HG03378 (cell line): ENCODE results near the gene SLC22A23.

ENCODE experiments used
- ATAC-seq: cut with Tn5 transposase; IDR thresholded peaks from one replicate; pipeline ENCODE4 v1.9.1; 2021; ENCODE audit warnings: mild to moderate bottlenecking, moderate library complexity; ENCODE audit not compliant: unreplicated experiment

Gene SLC22A23

DNA sequence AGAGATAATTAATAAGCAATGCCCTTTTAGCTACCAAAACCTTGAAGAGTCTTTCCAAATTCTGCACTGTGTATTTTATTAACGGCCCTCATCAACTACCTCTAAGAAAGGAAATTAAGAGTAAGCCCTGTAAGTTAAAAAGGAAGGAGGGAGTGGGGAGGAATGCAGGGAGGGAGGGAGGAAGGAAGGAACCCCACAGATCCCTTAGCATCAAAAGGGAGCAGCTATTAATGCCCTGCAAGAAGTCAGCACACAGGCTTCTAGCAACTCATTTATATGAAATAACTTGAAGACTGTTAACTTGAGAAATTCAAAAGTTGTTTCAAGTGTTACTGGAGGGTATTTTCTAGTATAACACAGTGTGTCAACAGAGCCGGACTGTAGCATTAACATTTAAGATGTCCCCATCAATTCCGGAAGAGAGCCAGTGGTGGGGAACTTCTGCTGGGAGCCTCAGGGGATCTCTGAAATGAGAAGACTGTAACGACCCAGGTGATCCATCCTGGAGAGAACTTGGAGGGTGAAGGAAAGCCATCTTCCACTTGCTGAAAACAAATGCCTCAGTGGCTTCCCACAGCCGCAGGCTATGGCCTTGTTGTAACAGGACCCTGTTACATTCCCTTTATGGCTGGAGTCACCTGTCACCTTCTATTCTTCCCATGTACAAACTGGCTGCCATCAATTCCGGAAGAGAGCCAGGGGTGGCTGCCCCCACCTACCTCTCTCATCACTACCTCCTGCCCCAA lies 33.2 kb downstream of the SLC22A23 start:
- ATAC-seq, result no peak

DNA sequence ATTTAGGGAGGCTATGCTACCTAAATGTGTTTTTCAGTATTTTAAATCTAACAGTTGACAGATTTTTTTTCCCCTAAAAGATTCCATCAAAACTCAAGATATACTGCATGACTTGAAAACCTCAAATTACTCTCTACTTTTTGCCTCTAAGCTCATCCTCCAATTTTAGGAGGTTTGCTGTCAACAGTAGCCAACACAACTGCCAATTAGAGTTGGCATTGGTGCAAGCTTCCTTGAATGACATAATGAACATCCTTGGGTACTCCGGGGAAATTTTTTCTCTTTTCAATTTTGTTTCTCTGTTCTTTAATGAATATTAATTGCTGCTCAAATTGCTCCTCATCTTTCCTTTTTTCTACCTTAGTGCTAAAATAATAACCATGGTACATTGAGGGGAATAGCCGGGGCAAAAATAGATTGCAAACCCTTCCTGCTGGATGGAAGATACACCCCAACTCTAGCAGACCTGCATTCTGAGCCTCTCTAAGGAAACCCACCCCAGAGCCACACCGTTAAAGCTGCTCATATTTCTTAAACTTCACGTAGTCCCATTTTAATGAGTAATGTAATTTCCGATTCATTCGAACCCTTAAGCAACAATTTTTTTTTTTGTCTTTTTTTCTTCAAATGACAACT lies 34.3 kb downstream of the SLC22A23 start:
- no peak for ATAC-seq

DNA sequence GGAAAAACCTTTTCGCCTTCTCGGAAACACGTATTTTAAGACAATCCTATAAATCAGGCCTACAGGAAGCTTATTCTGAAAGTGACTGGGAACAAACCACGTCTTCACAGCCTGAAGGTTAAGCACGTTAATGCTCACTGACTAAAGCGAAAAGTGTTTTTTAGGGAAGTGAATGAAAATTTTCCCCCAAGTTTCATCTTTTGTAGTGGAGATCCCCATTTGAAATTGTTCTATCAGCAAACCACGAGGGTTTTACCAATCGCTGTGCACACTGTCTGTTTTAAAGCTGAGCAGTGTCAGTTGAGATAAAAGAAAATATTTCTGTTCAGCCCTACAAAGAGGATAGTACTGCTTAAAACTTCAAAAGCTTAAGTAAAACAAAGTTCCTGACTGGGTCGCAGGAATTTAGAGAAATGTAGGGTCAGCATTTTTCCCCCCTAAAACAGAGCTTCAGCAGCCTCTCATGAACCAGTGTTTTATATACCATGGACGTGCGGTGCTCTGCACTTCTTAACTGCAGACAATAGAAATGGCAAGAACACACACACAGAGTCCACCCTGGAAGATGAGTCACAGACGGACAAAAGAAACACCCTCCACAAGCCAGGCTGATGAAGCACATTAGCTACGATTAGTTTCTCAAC lies 34.9 kb downstream of the SLC22A23 start:
- no peak for ATAC-seq

DNA sequence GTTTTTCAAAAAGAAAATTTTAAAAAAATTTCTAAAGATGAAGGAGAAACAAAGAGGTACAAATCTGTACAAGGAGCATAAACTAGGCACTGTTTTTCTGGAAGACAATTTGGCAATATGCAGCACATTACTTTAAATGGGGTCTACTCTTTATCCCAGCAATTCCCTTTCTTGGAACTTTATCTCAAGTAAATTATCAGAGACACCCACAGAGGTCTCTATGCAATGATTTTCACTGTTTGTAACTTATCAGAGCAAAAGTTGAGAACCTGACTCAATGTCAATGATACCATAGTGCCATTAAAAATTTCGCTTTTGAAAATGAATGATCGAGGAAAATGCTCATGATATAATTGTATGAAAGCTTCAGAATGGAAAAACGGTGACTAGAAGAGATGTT lies 35.7 kb downstream of the SLC22A23 start:
- no peak for ATAC-seq

DNA sequence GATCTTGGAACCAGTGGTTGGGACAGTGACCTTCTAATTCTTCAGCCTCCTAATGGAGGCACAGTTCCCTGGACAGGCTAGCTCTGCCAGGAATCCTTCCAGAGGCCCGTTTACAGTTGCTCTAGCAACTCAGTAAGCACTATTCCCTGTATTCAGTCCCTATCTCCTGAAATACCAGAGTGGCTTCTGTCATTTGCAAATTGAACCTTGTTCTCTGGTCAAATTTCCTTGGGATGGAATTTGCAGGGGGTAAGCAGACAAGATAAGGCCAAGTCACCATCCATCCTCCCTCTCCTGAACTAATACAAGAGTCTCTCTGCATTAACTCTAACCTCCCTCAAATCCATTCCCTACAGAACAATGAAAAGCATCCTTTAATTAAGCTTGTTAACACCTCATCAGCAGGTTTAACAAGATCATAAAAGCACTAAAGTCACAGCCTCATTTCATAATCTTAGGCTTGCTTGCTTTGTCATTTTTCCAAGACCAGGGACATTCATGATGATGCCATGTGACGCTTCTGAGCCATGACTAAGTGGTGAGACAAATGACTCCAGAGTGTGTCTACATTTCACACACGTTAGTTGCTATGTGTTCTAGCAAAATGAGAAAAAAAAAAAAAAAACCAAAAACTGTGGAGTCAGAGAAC lies 37.1 kb downstream of the SLC22A23 start:
- ATAC-seq, result no peak

DNA sequence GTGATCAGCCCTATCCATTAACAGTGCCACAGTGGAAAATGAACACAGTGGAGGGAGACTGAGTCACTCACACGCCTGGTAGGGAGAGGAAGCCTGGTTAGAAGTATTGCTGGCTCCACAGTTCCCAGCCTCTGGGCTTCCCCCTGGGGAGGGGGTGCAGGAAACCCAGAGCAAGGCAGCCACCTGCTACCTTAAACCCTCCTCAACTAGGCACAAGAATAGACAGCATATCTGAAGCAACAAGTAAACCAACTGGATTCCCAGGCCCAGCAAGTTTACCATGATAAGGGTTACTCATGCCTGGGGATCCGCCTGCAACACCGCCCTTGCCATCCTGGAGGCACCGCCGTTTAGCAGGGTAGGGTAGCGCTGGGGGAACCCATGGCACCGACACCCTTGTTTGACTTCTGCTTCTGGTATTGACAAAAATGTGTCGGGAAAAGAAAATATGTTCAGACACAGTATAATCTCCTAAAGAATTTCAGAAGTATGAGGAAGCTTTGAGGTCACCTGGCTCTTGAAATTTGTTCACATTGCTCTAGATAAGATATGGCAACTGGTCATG lies 38.3 kb downstream of the SLC22A23 start:
- no peak for ATAC-seq

DNA sequence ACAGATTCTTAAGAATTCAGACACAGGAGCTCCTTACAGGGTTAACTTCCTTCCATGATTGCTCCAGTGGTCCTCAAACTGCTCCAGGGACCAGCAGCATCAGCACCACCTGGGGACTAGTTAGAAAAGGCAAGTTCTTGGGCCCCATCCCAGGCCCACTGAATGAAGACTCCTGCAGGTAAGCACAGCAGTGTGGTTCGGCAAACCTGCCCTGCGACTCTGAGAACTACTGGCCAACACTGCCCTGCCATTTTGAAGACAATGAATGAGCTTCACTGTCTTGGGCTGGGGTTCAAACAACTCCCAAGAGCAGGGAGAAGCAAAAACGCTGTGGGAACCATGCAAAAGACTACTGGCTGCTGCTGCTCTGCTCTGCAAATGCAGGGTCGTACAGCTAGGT lies 39.4 kb downstream of the SLC22A23 start:
- ATAC-seq, result no peak

DNA sequence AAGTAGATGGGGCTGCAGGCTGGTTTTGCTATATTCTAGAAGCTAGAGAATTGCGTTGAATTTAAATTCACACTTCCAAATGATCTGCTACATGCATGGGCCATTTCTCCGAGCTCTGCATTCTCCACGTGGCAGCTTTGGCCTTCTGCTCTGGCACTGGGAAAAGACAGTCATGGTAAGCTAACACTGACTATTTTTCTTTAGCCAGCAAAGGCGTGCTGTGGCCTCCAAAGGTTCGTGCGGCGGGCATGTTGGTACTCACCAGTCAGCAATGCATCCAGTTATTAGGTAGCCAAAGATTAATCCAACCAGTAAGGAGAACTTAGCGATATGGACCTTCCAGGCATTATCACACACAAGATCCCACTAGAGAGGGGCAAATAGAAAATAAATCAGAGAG lies 41.4 kb downstream of the SLC22A23 start:
- ATAC-seq, result no peak

DNA sequence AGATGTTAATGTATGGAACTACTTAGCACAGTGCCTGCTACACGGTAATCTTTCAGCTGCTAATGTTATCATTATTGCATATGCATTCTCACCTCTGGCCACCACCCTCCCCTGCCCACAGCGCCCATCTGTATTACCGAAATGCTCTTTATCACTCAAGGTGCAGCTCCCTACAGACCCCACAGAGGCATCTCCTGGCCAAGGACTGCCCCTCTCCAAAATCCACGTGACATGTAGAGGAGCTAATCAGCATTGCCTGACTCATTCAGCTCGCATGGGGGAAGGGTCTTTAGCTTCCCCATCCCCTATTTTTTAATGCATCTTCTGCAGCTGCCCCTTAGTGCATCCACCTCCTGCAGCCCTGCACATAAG lies 41.8 kb downstream of the SLC22A23 start:
- no peak for ATAC-seq

DNA sequence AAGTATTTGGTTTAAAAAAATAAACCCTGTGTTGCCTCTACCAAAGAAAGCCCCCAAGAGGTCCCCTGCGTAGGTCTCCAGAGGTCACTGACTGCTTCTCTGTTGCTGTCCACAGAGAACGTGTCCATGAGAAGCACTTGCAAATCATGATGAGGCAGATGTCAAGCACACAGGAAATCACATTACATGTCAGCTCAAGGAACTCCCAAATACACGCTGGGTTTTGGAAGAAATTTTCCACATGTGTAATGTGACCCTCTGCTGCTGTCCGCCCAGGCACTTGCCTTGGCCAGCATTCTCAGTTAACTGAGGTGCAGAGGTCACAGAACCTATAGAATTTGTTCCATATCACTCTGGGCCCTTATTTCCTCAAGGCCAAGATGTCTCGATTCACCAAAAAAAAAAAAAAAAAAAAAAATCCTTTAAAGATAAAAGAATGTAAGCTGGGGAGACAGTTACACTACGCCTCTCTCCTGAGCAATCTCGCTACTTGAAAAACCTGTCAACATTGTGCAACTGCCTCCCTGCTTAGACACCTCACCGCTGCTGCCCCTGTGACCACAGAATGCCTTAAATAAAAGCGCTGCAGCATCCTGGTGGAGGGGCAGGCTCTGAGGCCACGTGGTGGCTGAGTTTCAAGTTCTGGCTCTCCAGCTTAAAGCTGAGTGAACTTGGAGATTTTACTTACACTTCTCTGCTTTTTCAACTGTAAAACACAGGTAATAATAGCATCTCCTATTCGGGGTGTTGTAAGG lies 42.3 kb downstream of the SLC22A23 start:
- ATAC-seq, result no peak

DNA sequence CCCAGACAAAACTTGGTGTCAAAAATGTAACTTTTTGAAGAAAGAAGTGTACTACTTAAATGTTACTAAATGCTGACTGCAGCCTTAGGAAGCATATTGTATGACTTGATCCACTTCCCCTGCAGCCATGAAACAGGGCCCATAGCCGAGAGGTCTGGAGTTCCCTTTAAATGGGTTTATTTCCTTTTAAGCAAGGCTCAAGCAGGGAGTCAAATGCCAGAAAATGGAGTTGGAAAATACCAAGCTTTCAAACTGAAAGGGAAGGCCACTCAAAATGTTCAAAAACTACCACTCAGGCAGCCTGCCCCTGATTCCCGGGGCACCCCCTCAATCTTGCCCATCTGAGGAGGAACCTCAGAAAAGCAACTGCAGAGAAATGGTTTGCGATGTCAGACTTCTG lies 43.3 kb downstream of the SLC22A23 start:
- no peak for ATAC-seq

DNA sequence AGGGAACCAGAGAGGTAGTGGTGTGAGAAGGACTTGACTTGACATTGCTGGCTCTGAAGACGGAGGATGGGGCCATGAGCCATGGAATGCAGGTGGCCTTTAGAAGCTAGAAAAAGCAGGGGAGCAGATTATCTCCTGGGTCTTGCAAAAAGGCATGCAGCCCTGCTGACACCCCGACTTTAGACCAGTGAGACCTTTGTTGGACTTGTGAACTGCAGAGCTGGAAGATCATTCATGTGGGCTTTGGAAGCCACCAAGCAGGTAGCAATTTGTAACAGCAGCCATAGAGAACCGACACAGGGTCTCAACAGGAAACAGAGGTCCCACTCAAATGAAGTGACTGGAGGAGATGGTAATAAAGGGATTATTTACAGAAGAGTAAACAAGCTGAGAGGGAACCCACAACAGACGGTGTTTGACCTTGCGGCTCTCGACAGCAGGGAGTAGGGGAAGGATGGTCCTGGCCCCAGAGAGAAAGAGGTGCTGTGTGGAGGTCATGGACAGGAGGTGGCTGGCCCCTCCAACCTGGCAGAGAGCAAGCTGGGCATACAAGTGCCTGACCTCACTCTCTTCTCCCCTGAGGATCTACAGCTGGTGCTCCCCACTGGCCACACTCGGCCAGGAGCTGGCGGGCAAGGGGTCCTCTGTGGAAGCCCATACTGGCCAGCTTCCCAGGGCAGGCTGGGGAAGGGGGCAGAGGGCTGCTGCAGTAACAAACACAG lies 43.9 kb downstream of the SLC22A23 start:
- no peak for ATAC-seq

DNA sequence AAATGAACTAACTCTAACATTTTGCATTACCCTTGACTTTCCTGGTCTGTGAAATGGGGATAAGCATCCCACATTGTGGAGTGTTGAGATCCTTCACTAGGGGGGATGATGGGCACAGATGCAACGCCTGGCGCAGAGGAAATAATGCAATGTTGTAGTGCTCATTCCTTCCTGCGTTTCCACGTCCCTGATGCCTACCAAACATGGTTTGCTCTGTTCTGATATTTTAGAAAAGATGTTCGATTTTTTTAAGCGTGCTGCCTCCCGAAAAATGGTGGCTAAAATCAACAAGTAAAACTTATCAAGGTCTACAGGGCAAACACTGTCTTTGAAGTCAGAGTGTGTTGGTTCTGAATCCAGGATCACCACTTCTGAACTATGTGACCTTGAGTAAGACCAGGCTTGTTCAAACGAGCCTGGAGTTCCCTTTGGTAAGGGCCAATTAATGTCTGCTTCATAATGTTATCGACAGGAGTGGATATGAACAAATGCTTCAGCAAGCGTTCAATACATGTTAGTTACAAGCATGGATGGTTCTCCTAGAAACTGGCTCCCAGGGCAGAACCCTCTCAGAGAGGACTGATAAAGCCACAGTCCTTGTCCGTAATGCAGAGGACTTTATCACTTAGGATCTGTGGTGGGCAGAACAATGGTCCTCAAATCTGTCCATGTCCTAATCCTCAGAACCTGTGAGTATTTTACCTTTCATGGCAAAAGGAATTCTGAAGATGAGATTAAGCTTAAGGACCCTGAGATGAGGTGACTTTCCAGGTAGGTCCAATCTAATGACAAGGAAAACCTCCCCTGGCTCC lies 44.7 kb downstream of the SLC22A23 start:
- ATAC-seq, result no peak

DNA sequence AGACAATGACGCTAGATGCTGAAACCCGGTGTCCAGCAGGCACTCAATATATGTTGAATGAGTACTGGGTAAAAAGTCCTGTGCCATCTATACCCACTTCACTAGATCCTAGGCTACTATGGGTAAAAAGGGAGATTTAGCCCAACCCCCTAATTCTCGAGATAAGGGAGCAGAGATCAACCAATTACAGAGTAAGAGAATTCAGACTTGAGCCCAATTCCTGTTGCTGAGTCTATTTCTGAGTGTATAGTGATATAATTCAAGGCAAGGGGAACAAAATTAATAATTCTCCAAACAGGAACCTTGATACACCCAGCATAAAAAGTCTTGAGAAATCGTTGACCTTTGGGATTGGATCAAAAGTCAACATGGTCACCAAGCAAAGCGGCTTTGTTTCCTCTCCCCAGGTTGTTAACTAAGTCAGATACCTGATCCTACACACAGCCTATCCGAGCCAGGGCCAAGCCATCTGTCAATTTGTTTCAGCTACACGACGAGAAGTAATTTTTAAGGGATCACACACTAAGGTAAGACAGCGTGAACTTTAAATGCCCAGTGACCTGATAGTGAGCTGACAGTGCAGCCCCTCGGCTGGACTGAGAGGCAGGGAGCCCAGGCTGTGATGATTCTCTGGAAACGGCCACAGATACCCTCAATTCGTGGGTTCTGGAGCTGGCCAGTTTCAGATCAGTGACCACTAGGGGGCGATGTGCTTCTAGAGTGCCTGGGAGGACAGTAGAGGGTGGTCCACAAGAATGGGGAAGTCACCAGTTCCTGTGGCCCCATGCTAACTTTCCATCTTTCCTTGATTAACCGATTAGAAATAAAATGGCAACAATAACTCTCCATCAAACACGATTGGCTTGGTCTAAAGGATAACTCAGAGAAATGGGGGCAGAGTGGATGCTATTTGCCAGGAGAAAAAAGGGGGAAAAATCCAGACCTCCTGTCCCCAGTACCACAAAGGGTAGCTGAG lies 46.2 kb downstream of the SLC22A23 start:
- no peak for ATAC-seq

DNA sequence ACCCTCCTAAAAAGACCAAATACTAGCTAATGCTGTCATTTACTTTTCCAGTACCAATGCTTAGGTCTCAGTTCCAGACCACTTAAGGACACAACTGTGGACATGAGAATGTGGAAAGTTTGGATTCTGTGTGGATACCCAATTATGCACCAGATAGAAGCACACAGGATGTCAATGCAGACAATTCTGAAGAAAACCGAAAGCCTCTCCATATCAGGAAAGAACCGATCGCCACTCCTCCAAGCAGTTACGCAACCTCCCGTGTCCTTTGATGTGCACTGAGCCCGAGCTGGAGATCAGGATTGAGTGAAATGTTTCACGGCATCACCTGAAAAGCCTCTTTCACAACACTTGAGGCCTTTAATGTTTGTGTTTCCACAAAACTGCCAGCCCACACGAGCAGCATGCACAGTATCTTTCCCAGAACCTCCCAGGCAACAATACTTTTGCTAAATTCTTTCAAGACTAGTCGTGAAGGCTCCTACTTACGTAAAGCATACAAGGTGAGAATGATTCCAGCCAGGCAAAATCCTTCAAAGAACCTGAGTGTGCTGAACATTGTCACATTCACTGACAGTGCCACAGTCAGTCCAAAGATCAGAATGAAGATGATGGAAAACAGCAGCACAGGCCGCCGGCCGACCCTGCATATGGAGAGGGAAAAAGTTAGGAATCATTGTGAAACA lies 47.0 kb downstream of the SLC22A23 start:
- ATAC-seq, result no peak

DNA sequence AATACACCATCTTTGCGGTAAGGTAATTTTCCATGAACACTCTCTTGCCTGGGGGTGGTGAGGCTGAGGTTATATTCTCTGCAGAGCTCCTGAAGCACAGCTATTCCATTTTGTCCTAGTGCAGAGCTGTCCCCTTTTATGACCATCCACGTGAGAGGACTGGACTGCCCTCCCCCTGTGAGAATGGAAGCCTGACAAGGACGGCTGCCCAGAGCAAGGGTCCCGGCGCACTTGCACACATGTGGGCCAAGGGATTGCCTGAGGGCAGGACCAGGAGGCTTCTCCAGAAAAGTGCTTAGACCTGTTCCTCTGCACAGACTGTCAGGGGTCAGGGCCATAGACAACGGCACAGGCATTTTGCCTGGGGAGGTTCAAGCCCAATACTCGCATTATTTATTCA lies 48.2 kb downstream of the SLC22A23 start:
- no peak for ATAC-seq

DNA sequence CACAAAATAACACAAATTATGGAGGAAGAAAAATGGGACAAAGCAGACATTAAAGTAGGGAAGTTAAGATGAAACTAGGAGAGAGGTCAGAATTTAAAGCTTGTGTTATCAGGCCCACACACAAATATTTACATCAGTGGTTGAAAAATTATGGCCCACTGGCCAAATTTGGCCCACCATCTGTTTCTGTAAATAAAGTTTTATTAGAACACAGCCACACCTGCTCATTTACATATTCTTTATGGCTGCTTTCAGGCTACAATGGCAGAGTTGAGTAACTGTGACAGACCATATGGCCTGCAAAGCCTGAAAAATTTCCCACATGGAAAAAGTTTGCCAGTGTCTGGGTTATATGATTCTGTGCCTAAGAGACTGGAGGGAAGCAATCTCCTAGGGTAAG lies 49.0 kb downstream of the SLC22A23 start:
- no peak for ATAC-seq
